Gastroesophageal sphincter (tissue), 3 donors: ENCODE data around the gene CCNI2.

ENCODE experiments used
- CTCF ChIP-seq, 4 experiments: fragments of 200-600 bp in 2 of 4; fragments of 450-650 bp in 2 of 4; sonication (generic) in 1 of 4; IDR thresholded peaks; one replicate each; pipeline ENCODE4 v1.5.1; 2017 to 2019; ENCODE audit warnings: antibody characterized with exemption in 4 of 4, mild to moderate bottlenecking in 2 of 4, moderate library complexity in 2 of 4
- POLR2A ChIP-seq, 2 donors: fragments of 450-650 bp; IDR thresholded peaks; one replicate each; pipeline ENCODE4 v1.6.1; 2017; ENCODE audit warnings: antibody characterized with exemption in 2 of 2, mild to moderate bottlenecking in 2 of 2, moderate library complexity in 1 of 2
- POLR2AphosphoS5 ChIP-seq: sonication (generic); formaldehyde crosslinking; IDR thresholded peaks from one replicate; pipeline ENCODE4 v1.6.1; 2017; ENCODE audit warnings: antibody characterized with exemption

GRCh38 chr5:132765311-132766019 lies 18.2 kb downstream of the CCNI2 start:
- TF ChIP-seq CTCF (IDR thresholded peaks at IDR 0.05) (no peak), POLR2AphosphoS5 (no peak), POLR2A (IDR thresholded peaks at IDR 0.05) (no peak)
